Gastroesophageal sphincter (tissue), 4 donors: ENCODE measurements around the gene CEP135. TPM values are rescaled to one million over a fixed set of nuclear protein-coding genes. Genes with fewer than 3 reads are reported as not detected.

ENCODE experiments used
- ATAC-seq: fragments of 150-250 bp; one replicate; pipeline ENCODE4 v1.9.1; 2016; ENCODE audit warnings: mild to moderate bottlenecking, moderate library complexity
- H3K27ac ChIP-seq, 4 donors: fragments of 200-600 bp; sonication (generic) in 3 of 4; 1 replicate in 3 of 4; 2 replicates in 1 of 4; pipeline ENCODE4 v1.5.1; 2016 to 2019
- H3K27me3 ChIP-seq: fragments of 200-600 bp; sonication (generic); one replicate; pipeline ENCODE4 v1.5.1; 2019
- H3K36me3 ChIP-seq, 2 donors: fragments of 200-600 bp; sonication (generic); one replicate each; pipeline ENCODE4 v1.5.1; 2019; ENCODE audit warnings: control low read depth in 1 of 2
- H3K4me1 ChIP-seq, 3 donors: fragments of 200-600 bp; sonication (generic); 1 replicate in 2 of 3; 2 replicates in 1 of 3; pipeline ENCODE4 v1.5.1; 2016 to 2019; ENCODE audit warnings: control low read depth in 2 of 3
- H3K4me3 ChIP-seq, 2 donors: fragments of 200-600 bp; sonication (generic); one replicate each; pipeline ENCODE4 v1.5.1; 2019; ENCODE audit warnings: mild to moderate bottlenecking in 1 of 2, moderate library complexity in 1 of 2
- H3K9me3 ChIP-seq, 3 donors: fragments of 200-600 bp; sonication (generic); one replicate each; pipeline ENCODE4 v1.5.1; 2017 to 2019; ENCODE audit warnings: control low read depth in 2 of 3
- CTCF ChIP-seq, 4 experiments: fragments of 200-600 bp in 2 of 4; fragments of 450-650 bp in 2 of 4; sonication (generic) in 1 of 4; IDR thresholded peaks; one replicate each; pipeline ENCODE4 v1.5.1; 2017 to 2019; ENCODE audit warnings: antibody characterized with exemption in 4 of 4, mild to moderate bottlenecking in 2 of 4, moderate library complexity in 2 of 4
- EP300 ChIP-seq: sonication (generic); formaldehyde crosslinking; IDR thresholded peaks from one replicate; pipeline ENCODE4 v1.6.1; 2017; ENCODE audit warnings: antibody characterized with exemption, mild to moderate bottlenecking
- POLR2A ChIP-seq, 2 donors: fragments of 450-650 bp; IDR thresholded peaks; one replicate each; pipeline ENCODE4 v1.6.1; 2017; ENCODE audit warnings: antibody characterized with exemption in 2 of 2, mild to moderate bottlenecking in 2 of 2, moderate library complexity in 1 of 2
- POLR2AphosphoS5 ChIP-seq: sonication (generic); formaldehyde crosslinking; IDR thresholded peaks from one replicate; pipeline ENCODE4 v1.6.1; 2017; ENCODE audit warnings: antibody characterized with exemption
- WGBS, 2 donors: methylation state at CpG; one replicate each; pipeline ENCODE4 v1.1.5; 2018; ENCODE audit warnings: low coverage in 1 of 2; 5-methylcytosine and 5-hydroxymethylcytosine counted together
- total RNA-seq, 4 donors: library from RNA; depleted of rRNA; stranded (reverse); fragments of >200 nt; gene quantifications; one replicate each; pipeline ENCODE4 v1.1.0, GENCODE V29; 2016

The CEP135 gene
- 1 to 10 TPM; 4.5 to 5.3 (median 4.7) TPM for total RNA-seq

- ATAC-seq: peak; percentile 97
- peak; percentile 85 to 98 (median 90) for TF ChIP-seq CTCF (IDR thresholded peaks at IDR 0.05)
- peak; percentile 37 to 38 for TF ChIP-seq POLR2A (IDR thresholded peaks at IDR 0.05)
- TF ChIP-seq EP300: no peak
- TF ChIP-seq POLR2AphosphoS5: no peak
- Histone ChIP-seq H3K27ac (peak within 1 kb of the TSS; percentile 9 to 92 (median 88)), H3K9me3 (no peaks in the 10 kb centered on the region), H3K27me3 (no peaks in the 10 kb centered on the region), H3K4me1 (peaks cover 5 to 28% (median 8%) of the 10 kb centered on the region in 3 donors), H3K36me3 (peaks cover 0 to 12% of the 10 kb centered on the region in 2 donors), H3K4me3 (peak within 1 kb of the TSS; percentile 41 to 68)
- 0 to 6% methylated on average over 3 of the region's 77 CpGs for WGBS, 2 donors
Measured at GRCh38 chr4:55948726-55949481, at the start of gene CEP135. Gene CEP135 (plus strand): TSS chr4:55948945. CDS start chr4:55952131, 3,186 bp downstream.

GRCh38 chr4:55902677-55903076, 46.1 kb upstream of the CEP135 start:
- ATAC-seq: no peak
- Histone ChIP-seq H3K9me3 (no peaks in the 10 kb centered on the region), H3K4me1 (no peaks in the 10 kb centered on the region), H3K36me3 (peaks cover 0 to 75% of the 10 kb centered on the region in 2 donors), H3K27me3 (no peaks in the 10 kb centered on the region), H3K4me3 (no peak overlapping the region), H3K27ac (no peak overlapping the region)
- WGBS, 2 donors: 84 to 87% methylated on average over 2 to 4 of the region's 4 CpGs
- TF ChIP-seq CTCF (IDR thresholded peaks at IDR 0.05) (no peak), POLR2AphosphoS5 (no peak)

GRCh38 chr4:55903577-55903976, 45.2 kb upstream of the CEP135 start:
- no peak overlapping the region for H3K27ac ChIP-seq
- H3K27me3 ChIP-seq: no peaks in the 10 kb centered on the region
- ATAC-seq: no peak
- TF ChIP-seq CTCF (IDR thresholded peaks at IDR 0.05): no peak
- no peak for TF ChIP-seq POLR2A (IDR thresholded peaks at IDR 0.05)
- no peak for TF ChIP-seq POLR2AphosphoS5
- no peak for TF ChIP-seq EP300
- no peaks in the 10 kb centered on the region for H3K4me1 ChIP-seq
- H3K4me3 ChIP-seq: no peak overlapping the region
- H3K36me3 ChIP-seq: peaks cover 0 to 66% of the 10 kb centered on the region in 2 donors
- no peaks in the 10 kb centered on the region for H3K9me3 ChIP-seq

GRCh38 chr4:55904576-55904975, 44.2 kb upstream of the CEP135 start:
- peaks cover 0 to 60% of the 10 kb centered on the region in 2 donors for H3K36me3 ChIP-seq
- TF ChIP-seq POLR2A (IDR thresholded peaks at IDR 0.05): no peak
- no peak for TF ChIP-seq CTCF (IDR thresholded peaks at IDR 0.05)
- no peak for TF ChIP-seq POLR2AphosphoS5
- TF ChIP-seq EP300: no peak
- no peaks in the 10 kb centered on the region for H3K4me1 ChIP-seq
- no peaks in the 10 kb centered on the region for H3K9me3 ChIP-seq
- H3K27ac ChIP-seq: no peak overlapping the region
- H3K27me3 ChIP-seq: no peaks in the 10 kb centered on the region
- ATAC-seq: no peak
- no peak overlapping the region for H3K4me3 ChIP-seq

GRCh38 chr4:55906323-55906722, 42.4 kb upstream of the CEP135 start:
- Histone ChIP-seq H3K27ac (no peak overlapping the region), H3K27me3 (no peaks in the 10 kb centered on the region), H3K36me3 (peaks cover 0 to 44% of the 10 kb centered on the region in 2 donors), H3K4me3 (no peak overlapping the region), H3K9me3 (no peaks in the 10 kb centered on the region), H3K4me1 (no peaks in the 10 kb centered on the region)
- 68% methylated on average over 5 to 6 of the region's 6 CpGs for WGBS, 2 donors
- no peak for TF ChIP-seq CTCF (IDR thresholded peaks at IDR 0.05)
- TF ChIP-seq POLR2AphosphoS5: no peak
- no peak for TF ChIP-seq POLR2A (IDR thresholded peaks at IDR 0.05)
- TF ChIP-seq EP300: no peak
- ATAC-seq: no peak
